Right hindlimb (tissue), 1 donor: ENCODE results near the gene CNKSR1.

Experiments
- DNase-seq: peaks from one replicate; pipeline ENCODE4 v3.0.0-alpha.2; 2018

CNKSR1 gene

GRCh38 chr1:26233903-26234643 is 56.8 kb downstream of the CNKSR1 start, which contains the start of gene CEP85:
Gene CEP85, plus strand, starts transcription at chr1:26234200. Its CDS starts 5,584 bp downstream, at chr1:26239784.
- DNase-seq = peak; percentile 98

GRCh38 chr1:26234644-26235370 is 57.5 kb downstream of the CNKSR1 start:
- peak; percentile 34 for DNase-seq

GRCh38 chr1:26237230-26237966 is 60.1 kb downstream of the CNKSR1 start:
- no peak for DNase-seq
